ENCODE results near the gene AADAT.
A peak's percentile ranks its signal among the peaks of the same experiment; 100 is the strongest.
"Not testable (repeated sequence)": the region's sequence is repeated elsewhere in the genome, so short reads cannot be mapped to it uniquely, and the experiment has no call there.

AADAT gene

DNA sequence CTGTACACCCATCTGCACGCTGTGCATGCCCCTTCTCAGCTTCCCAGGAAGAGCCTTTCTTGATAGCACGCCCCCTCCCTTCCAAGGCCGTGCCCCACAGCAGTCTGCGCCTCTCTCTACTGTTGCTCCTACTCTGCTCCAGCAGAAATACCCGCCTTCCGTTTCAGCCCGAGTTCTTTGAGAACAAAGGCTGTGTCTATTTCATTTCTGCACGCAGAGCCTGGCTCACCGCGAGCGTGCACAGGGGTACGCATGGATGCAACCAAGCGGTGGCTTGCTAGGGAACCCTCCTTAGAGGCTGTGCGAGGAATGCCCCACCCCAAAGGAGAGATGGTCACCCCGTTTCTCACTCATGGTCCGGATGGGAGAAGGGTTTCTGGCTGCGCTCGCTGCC is 485 bp downstream of the AADAT start:
- DNase-seq = peak; percentile 30 to 56

DNA sequence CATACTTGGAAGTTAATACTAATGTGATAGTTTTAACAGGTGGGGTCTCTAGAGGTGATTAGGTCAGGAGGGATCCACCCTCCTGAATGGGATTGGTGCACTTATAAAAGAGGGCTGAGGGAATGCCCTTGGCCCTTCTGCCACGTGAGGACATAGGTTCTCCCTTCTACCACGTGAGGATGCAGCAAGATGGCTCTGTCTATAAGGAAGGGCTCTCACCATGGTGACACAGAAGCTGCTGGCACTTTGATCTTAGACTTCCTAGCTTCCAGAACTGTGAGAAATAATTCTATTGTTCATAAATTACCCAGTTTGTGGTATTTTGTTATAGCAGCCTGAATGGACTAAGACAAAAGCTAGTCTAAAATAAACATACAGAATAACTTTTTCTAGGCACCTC is 1.0 kb downstream of the AADAT start:
- DNase-seq = no peak

DNA sequence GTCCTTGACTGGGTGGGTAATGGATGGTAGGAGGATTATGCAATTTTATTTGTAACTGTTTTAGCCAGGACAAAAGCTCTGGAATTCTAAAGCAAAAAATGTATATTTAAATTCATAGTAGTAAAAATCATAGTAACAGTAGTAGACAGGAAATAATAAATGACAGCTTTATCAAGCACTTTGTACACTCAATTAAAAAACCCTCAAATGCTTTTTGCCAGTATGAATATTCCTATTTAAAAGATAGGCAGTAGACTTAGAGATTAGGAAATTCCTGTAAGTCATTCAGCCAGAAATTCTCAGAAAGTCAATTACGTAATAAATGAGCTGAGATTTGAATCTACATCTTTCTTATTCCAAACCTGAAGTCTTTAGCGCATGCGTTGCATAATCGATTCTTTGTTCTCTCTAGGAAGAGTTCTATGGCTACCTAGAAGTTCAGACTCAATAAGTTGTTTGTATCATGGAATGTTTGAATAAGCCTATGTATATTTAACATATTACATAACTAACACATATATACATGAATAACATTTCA is 2.5 kb downstream of the AADAT start:
- DNase-seq = no peak

DNA sequence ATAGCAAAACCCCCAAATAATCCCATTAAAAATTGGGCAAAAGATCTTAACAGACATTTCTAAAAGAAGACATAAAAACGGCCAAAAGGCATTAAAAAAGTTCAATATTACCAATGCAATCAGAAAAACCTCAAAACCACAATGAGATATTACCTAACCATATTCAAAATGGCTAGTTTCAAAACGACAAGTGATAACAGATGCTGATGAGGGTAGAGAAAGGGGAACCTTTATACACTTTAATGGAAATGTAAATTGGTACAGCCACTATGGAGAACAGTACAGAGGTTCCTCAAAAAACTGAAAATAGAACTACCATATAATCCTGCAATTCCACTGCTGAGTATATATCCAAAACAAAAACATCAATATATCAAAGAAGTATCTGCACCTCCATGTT is 6.2 kb downstream of the AADAT start:
- DNase-seq = no peak

DNA sequence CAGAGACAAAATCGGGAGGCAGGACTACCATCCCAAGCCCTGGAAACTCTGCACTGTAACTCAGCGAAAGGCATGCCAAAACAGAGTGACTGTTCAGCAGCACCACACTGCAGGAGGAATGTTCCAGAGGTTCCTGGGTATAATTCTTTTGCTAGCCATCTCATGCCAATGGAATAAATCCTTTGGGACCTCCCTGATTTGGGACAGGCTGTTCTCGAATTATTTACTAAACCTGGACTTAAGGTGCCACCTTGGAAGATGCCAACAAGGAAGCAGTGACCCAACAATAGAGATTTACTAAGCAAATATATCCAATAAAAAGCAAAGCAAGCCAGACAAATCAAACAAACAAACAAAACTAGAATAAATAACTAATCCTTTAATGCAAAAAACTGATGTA is 9.3 kb downstream of the AADAT start:
- no peak for DNase-seq

DNA sequence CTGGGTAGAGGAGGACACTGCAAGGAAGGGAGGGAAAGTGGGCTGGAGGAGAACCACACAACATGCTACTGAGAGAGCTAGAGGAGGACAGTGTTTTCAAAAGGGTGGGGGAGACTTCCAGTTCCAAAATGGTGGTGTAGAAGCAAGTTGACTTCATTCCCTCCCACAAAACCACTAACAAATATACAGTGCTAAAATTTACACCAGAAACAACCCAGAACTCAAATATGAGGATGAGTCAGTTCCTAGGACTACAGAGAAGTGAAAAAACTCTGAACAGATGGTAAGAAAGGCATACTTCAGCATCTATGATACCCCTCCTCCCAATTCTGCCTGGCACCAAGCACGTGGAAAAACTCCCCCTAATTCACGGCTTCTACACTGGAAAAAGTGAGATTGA is 9.8 kb downstream of the AADAT start:
- DNase-seq = no peak

DNA sequence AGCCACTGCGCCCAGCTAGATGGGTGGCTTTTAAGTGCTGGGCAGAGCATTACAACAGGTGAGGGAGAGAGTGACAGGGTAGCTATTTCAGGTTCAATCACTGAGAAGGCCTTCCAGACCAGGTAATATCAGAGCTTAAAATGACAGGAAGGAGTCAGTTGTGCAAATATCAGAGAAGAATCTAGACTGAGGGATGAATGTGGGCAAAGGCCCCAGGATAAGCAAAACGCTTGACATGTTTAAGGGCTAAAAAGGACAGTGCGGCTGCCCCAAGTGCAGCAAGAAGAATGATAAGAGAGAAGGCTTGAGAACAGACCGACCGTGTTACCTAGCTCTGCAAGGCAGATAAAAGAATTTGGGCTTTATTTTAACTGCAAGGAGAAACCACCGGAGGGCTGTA is 18.6 kb downstream of the AADAT start:
- DNase-seq = no peak

DNA sequence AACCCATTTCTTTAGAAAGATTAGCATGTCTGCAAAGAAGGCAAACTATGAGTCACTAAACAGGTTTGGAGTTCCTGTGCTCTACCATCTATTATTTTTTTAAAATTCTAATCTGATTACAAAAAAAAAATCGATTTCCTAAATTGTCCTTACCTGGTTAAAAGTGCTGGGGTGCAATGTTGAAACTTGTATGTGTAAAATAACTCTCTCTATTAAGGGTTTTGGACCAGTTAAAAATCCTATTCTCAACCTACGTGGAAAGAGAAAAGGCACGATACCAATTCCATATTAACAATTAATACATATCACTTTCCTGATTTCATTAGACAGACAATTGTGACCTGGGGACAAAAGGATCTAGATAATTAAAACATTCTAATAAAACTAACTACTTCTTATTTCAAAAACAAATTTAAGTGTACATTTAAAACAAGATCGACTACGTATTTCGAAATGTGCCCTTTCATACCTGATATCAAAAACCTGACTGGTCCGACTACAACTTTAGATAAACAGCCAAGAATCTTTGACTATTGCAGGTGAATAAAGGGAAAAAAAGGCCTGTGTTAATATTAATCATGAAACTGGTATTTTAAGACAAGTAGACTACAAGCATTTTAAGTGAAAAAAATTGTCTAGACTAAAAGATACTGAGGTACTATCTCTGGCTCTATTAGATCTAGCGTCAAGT is 21.2 kb downstream of the AADAT start:
- no peak for DNase-seq

DNA sequence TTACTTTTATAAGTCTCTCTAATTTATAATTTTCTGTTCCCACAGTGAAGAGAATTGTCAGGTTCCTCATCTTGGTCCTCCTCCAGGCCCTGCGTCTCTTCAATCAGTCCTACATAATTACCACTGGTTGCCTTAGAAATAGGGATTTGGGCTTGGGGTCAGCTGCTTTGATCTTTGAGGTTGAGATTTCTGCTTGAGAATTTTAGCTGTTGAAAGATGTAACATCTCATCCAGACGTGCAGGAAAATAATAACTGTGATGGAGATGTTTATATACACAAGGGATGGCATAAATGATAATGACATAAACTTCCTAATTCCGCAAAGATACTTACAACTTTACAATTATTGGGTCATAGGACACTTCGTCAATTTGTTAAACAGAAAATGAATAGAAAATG is 30.3 kb downstream of the AADAT start:
- DNase-seq = no peak

DNA sequence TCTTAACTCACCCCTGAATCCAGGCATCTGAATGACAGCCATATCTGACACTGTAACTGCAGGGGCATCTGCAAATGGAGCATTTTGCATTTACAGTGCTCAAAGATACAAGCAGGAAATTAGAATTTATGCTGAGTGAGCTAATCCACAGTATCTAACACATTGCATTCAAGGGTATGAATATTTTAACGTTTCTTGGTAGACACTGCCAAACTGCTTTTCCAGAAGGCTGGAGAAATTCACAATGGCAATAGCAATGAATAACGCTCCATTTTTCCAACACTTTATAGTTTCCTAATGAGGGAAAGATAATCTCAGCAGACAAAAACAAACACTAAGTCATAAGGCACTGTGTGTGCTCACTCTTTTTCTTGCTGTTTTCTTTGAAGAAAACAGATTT is 30.9 kb downstream of the AADAT start:
- DNase-seq = no peak

DNA sequence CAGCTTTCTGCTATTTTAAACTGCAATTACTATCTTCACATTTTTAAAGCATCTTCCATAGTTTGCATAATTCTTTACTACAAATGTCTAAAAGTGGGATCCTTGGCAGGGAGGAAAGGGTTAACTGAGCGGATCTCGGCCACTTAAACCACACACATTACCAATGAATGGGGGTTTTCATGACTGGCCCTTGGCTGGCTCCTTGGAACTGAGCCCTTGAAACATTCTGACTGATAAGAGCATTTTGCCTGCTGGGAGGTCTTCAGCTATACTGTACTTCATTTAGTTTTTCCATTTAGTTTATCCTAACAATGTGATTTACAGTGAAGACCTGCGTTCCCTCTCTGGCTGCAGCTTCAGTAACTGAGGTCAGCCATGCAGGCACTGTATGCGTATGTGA is 31.9 kb downstream of the AADAT start:
- no peak for DNase-seq

DNA sequence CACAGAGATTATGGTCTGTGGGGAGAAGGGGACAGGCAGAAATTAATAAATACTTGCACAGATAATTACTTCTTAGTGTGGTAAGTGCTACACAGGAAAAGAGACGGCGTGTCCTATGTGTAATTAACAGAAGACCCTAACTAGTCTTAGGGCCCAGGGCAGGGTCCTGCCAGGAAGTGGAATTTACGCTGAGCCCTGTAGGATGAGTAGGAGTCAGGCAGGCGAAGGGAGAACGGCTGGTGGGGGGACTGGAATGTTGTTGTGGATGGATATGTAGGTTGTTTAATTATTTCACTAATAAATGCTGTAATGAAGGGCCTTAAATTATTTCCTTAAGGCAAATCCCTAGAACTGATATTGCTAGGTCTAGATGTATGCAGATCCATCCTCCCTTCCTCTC is 36.8 kb downstream of the AADAT start:
- DNase-seq = no peak

DNA sequence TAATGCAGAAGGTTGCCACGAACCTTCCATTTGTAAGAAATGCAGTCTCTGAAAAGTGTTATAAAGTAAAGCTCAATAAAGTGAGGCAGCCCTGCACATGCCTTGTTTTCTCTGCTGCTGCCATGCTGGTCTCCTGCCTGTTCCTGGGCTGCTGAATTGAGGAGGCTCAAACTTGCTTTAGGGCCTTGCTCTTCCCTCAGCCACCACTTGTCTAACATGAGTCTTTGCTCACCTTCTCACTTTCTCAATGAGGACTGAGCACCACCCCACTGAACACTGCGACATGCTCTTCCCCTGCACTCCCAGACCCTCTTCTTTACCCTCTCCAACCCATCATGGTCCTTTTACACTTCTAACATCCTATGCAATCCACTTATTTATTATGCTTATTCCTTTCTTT is 38.4 kb downstream of the AADAT start:
- DNase-seq = no peak

DNA sequence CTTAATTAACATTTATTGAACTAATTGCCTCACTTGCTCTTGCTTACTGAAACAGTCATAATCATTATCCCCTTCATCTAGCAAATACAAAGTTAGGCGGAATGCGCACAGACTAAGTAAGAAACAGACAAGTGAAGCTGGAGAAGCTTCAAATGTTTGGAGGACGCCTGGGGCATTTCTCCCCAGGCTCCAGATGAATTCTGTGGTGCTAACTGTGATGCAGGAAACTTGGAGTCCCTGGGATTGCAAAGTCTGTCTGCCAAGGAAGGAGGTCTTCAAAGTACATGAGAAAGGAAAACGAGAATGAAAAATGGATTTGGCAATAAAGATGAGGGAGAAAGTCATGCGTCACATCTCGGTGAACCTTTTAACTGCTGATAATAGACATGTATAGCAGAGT is 40.0 kb downstream of the AADAT start:
- DNase-seq = peak in 1 of 2 donors; percentile 34

DNA sequence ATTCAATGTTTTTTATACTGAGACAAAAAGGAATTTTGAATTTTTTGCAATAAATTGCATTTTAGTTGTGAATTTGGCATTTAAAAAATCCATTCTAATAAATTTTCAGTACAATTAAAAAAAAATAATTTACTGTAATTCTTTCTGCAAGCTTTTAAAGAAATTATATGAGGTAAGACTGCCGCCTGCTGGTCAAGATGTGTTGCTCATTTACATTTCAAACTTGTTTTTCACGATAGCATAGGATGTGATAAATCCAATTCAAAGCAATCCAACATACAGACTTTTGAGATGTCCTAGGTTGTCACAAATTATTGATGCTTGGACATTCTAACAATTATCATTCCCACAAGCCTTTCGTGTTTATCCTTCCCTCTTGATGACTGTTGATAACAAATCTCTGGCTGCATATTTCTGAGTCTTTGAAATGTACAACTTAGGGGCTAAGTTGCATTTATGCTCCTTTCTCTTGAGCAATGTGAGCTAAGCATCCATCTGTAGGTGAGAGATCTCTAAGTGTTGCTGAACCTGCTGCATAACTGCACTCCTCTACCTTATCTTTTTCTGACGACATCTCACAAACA is 41.9 kb downstream of the AADAT start:
- DNase-seq = peak; percentile 11 to 75

DNA sequence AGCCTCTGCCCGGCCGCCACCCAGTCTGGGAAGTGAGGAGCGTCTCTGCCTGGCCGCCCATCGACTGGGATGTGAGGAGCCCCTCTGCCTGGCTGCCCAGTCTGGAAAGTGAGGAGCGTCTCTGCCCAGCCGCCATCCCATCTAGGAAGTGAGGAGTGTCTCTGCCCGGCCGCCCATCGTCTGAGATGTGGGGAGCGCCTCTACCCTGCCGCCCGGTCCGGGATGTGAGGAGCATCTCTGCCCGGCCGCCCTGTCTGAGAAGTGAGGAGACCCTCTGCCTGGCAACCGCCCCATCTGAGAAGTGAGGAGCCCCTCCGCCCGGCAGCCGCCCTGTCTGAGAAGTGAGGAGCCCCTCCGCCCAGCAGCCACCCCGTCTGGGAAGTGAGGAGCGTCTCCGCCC is 43.6 kb downstream of the AADAT start:
- DNase-seq = not testable (repeated sequence)

DNA sequence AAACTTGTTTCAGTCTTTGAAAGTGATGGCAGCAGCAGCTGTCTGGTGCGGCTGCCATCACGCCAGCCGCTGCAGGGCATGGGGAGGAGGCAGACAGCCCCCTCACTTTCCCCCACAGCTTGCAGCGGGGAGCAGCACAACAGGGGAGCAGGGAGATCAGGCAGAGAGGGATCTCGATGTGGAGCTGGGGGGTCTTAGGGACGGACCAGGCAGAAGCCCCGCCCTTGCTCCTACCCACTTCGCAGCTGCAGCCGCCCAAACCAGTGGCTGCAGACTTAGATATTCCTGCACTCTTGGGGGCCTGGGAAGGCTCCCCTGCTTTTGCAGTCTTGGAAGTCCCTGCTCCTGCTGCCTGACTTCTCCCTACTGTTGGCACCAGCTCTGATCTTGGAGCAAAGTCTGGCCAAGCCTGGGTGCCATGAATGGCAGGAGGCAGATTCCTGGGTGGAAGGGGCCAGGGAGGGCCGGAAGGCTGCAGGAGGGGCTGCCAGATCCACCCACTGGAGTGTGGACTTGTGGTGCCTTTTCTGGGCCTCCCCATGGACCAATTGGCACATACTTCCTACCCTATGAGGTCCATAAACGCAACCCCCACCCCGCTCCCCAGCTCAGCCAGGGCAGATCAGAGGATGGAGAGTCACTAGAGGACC is 49.6 kb downstream of the AADAT start:
- DNase-seq = no peak

DNA sequence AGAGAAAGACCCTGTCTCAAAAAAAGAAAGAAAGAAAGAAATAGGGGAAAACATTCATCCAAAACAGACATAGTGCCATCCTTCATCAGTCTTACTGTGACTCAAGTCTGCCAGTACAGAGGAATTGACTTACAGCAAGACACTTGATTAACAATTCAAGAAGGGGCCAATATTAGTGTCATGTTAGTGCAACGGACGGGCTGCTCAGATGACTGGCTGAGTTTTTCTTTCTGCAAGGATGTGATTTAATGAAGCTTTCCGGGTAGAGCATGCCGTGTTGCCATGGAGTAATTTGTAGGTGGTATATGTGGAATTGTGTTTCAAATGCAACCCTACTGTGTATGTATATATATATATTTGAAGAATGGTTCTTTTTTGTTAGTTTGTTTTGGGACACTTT is 51.0 kb downstream of the AADAT start:
- no peak for DNase-seq

DNA sequence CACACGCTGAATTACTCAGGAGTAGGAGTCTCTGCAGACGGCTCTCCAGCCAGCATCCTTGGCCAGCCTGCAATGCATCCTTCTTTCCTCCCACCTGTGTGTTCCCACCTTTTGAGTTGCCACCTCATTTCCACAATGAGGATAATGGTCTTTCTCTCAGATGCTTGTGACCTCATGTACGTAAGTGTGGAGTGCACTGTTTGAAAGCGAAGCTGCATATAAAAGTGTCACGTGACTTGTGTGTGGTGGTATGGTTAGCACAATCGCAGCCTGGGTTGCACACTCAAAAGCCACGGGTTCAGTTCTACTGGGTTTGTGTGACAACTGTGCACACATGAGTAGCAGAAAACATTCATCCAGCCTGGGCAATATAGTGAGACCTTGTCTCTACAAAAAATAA is 51.5 kb downstream of the AADAT start:
- no peak for DNase-seq

DNA sequence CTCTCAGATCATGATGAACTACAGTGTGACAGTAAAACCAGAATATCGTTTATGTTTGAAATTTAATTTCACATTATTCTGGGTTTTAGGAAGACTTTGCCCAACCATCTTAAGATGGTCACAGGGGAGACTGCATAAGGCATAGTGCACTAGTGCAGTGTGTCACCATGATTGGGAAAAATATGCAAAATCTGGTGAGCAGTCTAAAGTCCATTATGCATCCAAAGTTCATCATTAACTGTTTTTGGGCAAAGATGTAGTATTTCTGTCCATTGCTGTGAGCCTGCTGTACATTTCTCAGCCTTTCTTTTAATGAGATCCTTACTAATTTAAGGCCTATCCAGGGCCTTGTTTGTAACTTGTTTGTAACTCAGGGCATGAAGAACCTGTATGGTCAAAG is 52.3 kb downstream of the AADAT start:
- DNase-seq = no peak

DNA sequence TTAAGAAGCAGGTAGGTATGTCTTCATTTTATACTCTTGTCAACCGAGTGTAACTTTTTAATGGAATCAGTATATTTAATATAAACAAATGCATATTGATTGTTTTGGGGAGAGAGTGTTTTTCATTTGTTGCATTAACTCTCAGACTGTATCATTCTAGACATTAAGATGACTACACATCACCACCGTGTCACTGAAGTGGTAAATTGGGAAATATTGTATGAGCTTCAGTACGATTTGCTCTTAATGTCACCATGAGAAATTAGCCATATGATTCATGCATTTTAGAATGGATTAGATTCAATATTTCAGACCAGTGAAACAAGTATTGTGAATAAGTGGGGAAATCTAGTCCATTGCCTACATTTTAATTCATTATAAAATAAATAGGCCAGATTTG is 53.9 kb downstream of the AADAT start:
- DNase-seq = no peak

DNA sequence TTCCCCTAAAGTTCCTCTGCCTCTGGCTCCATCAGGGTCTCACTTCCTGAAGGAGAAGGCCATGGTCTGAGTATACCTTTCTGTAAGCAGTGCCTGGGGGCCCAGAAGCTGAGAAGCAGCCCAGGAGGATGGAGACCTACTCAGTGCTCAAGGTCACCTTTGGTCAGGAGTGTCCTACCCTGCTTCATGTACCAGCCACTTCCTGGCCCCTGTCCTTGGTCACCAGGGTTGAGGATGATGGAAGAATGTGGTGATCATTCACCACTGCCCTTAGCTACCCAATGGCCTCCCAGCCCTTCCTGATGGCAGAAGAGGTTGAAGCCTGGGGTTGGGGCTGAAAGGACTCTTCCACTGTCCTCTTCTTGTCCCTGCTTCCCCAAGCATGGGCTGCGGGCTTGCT is 54.5 kb downstream of the AADAT start:
- DNase-seq = no peak

DNA sequence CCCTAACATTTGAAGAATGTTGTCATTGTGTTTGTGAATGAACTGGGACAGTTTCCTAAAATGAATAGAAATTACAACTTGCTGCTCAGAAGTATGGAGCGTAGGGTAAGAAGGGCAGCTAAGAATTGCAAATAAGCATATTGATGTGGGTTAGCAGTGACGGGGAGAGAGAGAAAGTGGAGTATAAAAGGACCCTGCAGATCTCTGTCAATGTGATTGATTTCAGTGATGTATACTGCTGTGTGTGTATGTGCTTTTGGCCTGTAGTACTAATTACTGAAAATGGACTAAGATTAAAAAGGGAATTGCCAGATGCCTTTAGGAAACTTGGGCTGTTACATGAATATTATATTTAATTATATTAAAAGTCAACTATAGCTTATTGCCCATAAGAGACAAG is 55.8 kb downstream of the AADAT start:
- DNase-seq = no peak

DNA sequence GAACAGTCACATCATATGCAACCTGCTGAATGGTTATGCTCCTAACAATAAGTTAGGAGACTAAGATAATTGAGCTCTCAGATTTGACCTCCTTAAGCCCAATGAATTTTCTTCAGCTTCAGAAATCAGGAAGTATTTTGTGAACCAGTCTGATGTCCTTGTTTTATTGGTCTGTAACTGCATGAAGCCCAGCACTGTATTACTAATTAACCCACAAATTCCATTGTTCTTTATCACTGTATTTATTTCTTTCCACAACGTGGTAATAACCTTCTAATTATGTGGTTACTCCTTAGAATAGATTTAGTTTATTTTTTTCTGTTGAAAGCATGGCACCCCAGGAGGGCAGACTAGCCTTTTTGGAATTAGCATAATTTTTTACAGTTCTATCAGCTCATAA is 59.6 kb downstream of the AADAT start:
- DNase-seq = no peak
